Activated naive CD8-positive, alpha-beta T cell treated with anti-CD3 and anti-CD28 coated beads for 36 hours (primary cell): ENCODE data around the gene XYLT1. TPM values are rescaled to one million over a fixed set of nuclear protein-coding genes. Genes with fewer than 3 reads are reported as not detected.

Experiments
- DNase-seq: peaks from one replicate; pipeline ENCODE4 v3.0.0; 2021
- H3K27ac Mint-ChIP-seq: one replicate; pipeline ENCODE4 v1.8.0; 2022; ENCODE audit warnings: mild to moderate bottlenecking, moderate library complexity, mixed read lengths
- H3K27me3 Mint-ChIP-seq: one replicate; pipeline ENCODE4 v1.8.0; 2022; ENCODE audit warnings: mild to moderate bottlenecking, mixed read lengths
- H3K36me3 Mint-ChIP-seq: one replicate; pipeline ENCODE4 v1.8.0; 2021; ENCODE audit warnings: mild to moderate bottlenecking, mixed read lengths
- H3K4me1 Mint-ChIP-seq: one replicate; pipeline ENCODE4 v1.8.0; 2021; ENCODE audit warnings: mixed read lengths
- H3K4me3 Mint-ChIP-seq: one replicate; pipeline ENCODE4 v1.8.0; 2022; ENCODE audit warnings: mild to moderate bottlenecking, moderate library complexity, mixed read lengths
- H3K9me3 Mint-ChIP-seq: one replicate; pipeline ENCODE4 v1.8.0; 2022; ENCODE audit warnings: mixed read lengths
- total RNA-seq, 2 experiments: library from RNA; stranded (reverse); gene quantifications; one replicate each; pipeline ENCODE4 v1.2.3, GENCODE V29; 2021

XYLT1 gene
- total RNA-seq, 2 experiments from 2014 or later: 4.1 to 4.6 TPM

- H3K36me3 Mint-ChIP-seq: peaks cover 2% of the 10 kb centered on the region
- peaks cover 49% of the 10 kb centered on the region for H3K4me1 Mint-ChIP-seq
- H3K4me3 Mint-ChIP-seq: peak overlapping the region; percentile 11
- H3K27me3 Mint-ChIP-seq: no peaks in the 10 kb centered on the region
- H3K27ac Mint-ChIP-seq: no peak overlapping the region
- no peaks in the 10 kb centered on the region for H3K9me3 Mint-ChIP-seq
- DNase-seq: no peak
Observed at GRCh38 chr16:17471719-17472461, 1.1 kb upstream of the XYLT1 start.

GRCh38 chr16:17470182-17470907, 415 bp downstream of the XYLT1 start:
- peaks cover 2% of the 10 kb centered on the region for H3K36me3 Mint-ChIP-seq
- H3K4me3 Mint-ChIP-seq: peak overlapping the region; percentile 81
- DNase-seq: peak; percentile 22
- no peaks in the 10 kb centered on the region for H3K27me3 Mint-ChIP-seq
- H3K27ac Mint-ChIP-seq: peak overlapping the region; percentile 2
- peaks cover 55% of the 10 kb centered on the region for H3K4me1 Mint-ChIP-seq
- H3K9me3 Mint-ChIP-seq: no peaks in the 10 kb centered on the region

- H3K9me3 Mint-ChIP-seq: no peaks in the 10 kb centered on the region
- H3K36me3 Mint-ChIP-seq: peaks cover 2% of the 10 kb centered on the region
- DNase-seq: peak; percentile 29
Observed at GRCh38 chr16:17469741-17470181, 999 bp downstream of the XYLT1 start.

GRCh38 chr16:17469011-17469740, 1.6 kb downstream of the XYLT1 start:
- no peak for DNase-seq
- H3K36me3 Mint-ChIP-seq: peaks cover 2% of the 10 kb centered on the region
- H3K4me3 Mint-ChIP-seq: peak overlapping the region; percentile 81
- no peaks in the 10 kb centered on the region for H3K9me3 Mint-ChIP-seq
- H3K27me3 Mint-ChIP-seq: no peaks in the 10 kb centered on the region
- H3K27ac Mint-ChIP-seq: peak overlapping the region; percentile 2
- peaks cover 46% of the 10 kb centered on the region for H3K4me1 Mint-ChIP-seq

More at GRCh38 chr16:17469741-17470181, 999 bp downstream of the XYLT1 start:
- Mint-ChIP-seq H3K4me1 (peaks cover 52% of the 10 kb centered on the region), H3K4me3 (peak overlapping the region; percentile 81), H3K27ac (peak overlapping the region; percentile 2), H3K27me3 (no peaks in the 10 kb centered on the region)

GRCh38 chr16:17468611-17469010, 2.1 kb downstream of the XYLT1 start:
- H3K27ac Mint-ChIP-seq: no peak overlapping the region
- H3K4me3 Mint-ChIP-seq: peak overlapping the region; percentile 81
- H3K4me1 Mint-ChIP-seq: peaks cover 46% of the 10 kb centered on the region
- no peaks in the 10 kb centered on the region for H3K9me3 Mint-ChIP-seq
- H3K27me3 Mint-ChIP-seq: no peaks in the 10 kb centered on the region
- peaks cover 5% of the 10 kb centered on the region for H3K36me3 Mint-ChIP-seq
- no peak for DNase-seq

- Mint-ChIP-seq H3K27me3 (no peaks in the 10 kb centered on the region), H3K36me3 (peaks cover 6% of the 10 kb centered on the region), H3K4me3 (peak overlapping the region; percentile 14)
Observed at GRCh38 chr16:17467923-17468540, 2.7 kb downstream of the XYLT1 start.

GRCh38 chr16:17466876-17467275, 3.9 kb downstream of the XYLT1 start:
- Mint-ChIP-seq H3K27ac (no peak overlapping the region), H3K4me3 (no peak overlapping the region)

More at GRCh38 chr16:17467923-17468540, 2.7 kb downstream of the XYLT1 start:
- Mint-ChIP-seq H3K27ac (no peak overlapping the region), H3K4me1 (peaks cover 47% of the 10 kb centered on the region), H3K9me3 (no peaks in the 10 kb centered on the region)
- DNase-seq: peak; percentile 34

DNA sequence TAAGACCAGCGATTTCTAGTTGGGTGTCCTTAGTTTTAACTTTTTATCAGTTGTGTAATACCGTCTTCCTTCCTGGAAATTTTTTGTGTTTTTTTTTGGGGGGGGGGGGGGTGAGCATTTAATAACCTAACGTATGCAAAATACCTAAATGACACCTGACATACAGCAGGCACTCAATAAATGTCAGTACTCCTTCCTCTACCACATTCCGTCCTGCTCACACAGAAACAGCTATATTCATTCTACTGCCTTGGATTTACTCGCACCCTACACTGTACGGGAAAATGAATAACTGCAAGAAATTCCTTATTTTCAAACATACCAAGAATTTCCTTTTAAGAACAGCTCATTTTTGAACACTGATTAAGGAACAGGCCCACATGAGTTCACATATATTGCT, 5.3 kb downstream of the XYLT1 start:
- Mint-ChIP-seq H3K4me1 (peaks cover 60% of the 10 kb centered on the region), H3K27ac (no peak overlapping the region), H3K36me3 (peaks cover 15% of the 10 kb centered on the region), H3K27me3 (no peaks in the 10 kb centered on the region), H3K4me3 (no peak overlapping the region), H3K9me3 (peaks cover 3% of the 10 kb centered on the region)
- no peak for DNase-seq

More at GRCh38 chr16:17466876-17467275, 3.9 kb downstream of the XYLT1 start:
- no peak for DNase-seq
- peaks cover 3% of the 10 kb centered on the region for H3K9me3 Mint-ChIP-seq
- H3K27me3 Mint-ChIP-seq: no peaks in the 10 kb centered on the region
- H3K36me3 Mint-ChIP-seq: peaks cover 11% of the 10 kb centered on the region
- H3K4me1 Mint-ChIP-seq: peaks cover 56% of the 10 kb centered on the region

- DNase-seq: no peak
- Mint-ChIP-seq H3K27ac (no peak overlapping the region), H3K9me3 (peaks cover 3% of the 10 kb centered on the region), H3K4me3 (no peak overlapping the region), H3K36me3 (peaks cover 15% of the 10 kb centered on the region), H3K27me3 (no peaks in the 10 kb centered on the region), H3K4me1 (peaks cover 46% of the 10 kb centered on the region)
Observed at GRCh38 chr16:17463335-17463734, 7.4 kb downstream of the XYLT1 start.

- DNase-seq: no peak
- H3K9me3 Mint-ChIP-seq: peaks cover 3% of the 10 kb centered on the region
- peaks cover 34% of the 10 kb centered on the region for H3K4me1 Mint-ChIP-seq
- peaks cover 13% of the 10 kb centered on the region for H3K36me3 Mint-ChIP-seq
- H3K27me3 Mint-ChIP-seq: no peaks in the 10 kb centered on the region
- no peak overlapping the region for H3K27ac Mint-ChIP-seq
- H3K4me3 Mint-ChIP-seq: no peak overlapping the region
Observed at GRCh38 chr16:17461951-17462729, 8.6 kb downstream of the XYLT1 start.

GRCh38 chr16:17460890-17461289, 9.9 kb downstream of the XYLT1 start:
- Mint-ChIP-seq H3K27me3 (no peaks in the 10 kb centered on the region), H3K36me3 (peaks cover 13% of the 10 kb centered on the region), H3K4me1 (peaks cover 23% of the 10 kb centered on the region), H3K4me3 (no peak overlapping the region), H3K9me3 (peaks cover 3% of the 10 kb centered on the region), H3K27ac (no peak overlapping the region)
- no peak for DNase-seq

DNA sequence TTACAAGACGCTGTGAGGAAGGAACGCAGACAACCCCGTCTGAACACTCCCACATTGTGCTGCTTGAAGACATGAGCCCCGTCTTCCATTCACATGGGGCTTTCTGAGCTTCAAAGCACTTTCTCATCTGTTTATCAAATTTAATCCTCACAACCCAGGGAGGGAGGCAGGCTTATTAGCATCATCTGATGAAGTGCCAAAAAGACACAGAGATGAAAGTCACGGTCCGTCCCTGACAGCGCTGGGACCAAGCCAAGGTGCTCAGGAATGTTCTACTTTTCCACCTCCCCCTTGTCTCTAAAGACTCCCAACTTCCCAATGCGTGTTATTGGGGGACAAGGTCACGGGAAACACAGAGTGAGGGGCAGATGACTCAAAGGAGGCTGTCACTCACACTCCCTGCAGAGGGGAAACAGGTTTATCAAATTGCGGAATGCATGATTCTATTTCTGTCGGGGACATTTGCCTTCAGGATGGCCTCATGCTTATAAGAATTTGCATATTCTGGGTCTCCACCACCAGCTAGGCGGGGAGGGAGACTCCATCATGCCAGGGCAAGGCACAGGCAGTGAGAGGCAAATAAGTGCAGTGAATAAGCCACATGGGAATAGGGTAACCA, 10.7 kb downstream of the XYLT1 start:
- H3K9me3 Mint-ChIP-seq: peaks cover 3% of the 10 kb centered on the region
- H3K27me3 Mint-ChIP-seq: no peaks in the 10 kb centered on the region
- peaks cover 22% of the 10 kb centered on the region for H3K4me1 Mint-ChIP-seq
- no peak overlapping the region for H3K27ac Mint-ChIP-seq
- no peak overlapping the region for H3K4me3 Mint-ChIP-seq
- no peak for DNase-seq
- peaks cover 14% of the 10 kb centered on the region for H3K36me3 Mint-ChIP-seq

DNA sequence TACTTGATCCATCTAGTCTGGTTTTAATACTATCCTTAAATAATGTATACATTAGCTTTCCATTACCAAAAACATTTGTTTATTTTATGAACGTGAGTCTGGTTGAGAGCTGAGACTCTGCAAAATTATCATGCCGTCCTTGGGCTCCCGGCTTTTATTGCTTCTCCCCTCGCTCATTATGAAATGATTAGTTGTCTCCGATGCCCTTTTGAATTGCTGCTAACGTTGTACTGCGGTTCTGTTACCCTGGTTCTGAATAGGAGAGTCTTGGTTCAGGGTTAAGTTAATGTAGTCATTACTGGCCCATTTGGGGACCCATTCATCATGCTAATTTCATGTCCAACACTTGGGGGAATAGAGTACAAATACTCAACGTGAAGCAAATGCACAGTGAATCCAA, 12.8 kb downstream of the XYLT1 start:
- DNase-seq: no peak
- no peak overlapping the region for H3K4me3 Mint-ChIP-seq
- peaks cover 3% of the 10 kb centered on the region for H3K9me3 Mint-ChIP-seq
- H3K27me3 Mint-ChIP-seq: no peaks in the 10 kb centered on the region
- H3K27ac Mint-ChIP-seq: no peak overlapping the region
- peaks cover 16% of the 10 kb centered on the region for H3K4me1 Mint-ChIP-seq
- peaks cover 11% of the 10 kb centered on the region for H3K36me3 Mint-ChIP-seq

- no peak overlapping the region for H3K27ac Mint-ChIP-seq
- H3K9me3 Mint-ChIP-seq: no peaks in the 10 kb centered on the region
- H3K4me3 Mint-ChIP-seq: no peak overlapping the region
- DNase-seq: no peak
- H3K4me1 Mint-ChIP-seq: peaks cover 16% of the 10 kb centered on the region
- H3K27me3 Mint-ChIP-seq: no peaks in the 10 kb centered on the region
- H3K36me3 Mint-ChIP-seq: peaks cover 6% of the 10 kb centered on the region
Observed at GRCh38 chr16:17457513-17457912, 13.2 kb downstream of the XYLT1 start.
